Measurements from ENCODE around the gene WASHC2A. TPM values are rescaled to one million over a fixed set of nuclear protein-coding genes. Genes with fewer than 3 reads are reported as not detected.
"Not testable (repeated sequence)": the region's sequence is repeated elsewhere in the genome, so short reads cannot be mapped to it uniquely, and the experiment has no call there.

The WASHC2A gene
- total RNA-seq (10 to 100 TPM; 35.9 to 58.3 TPM), polyA plus RNA-seq (10 to 100 TPM; 16.2 to 33.9 TPM)
- long read RNA-seq, donor 1, full-length matches to known transcripts = 2 of 2 reads
- long read RNA-seq, donor 1, partial matches to known transcripts = 0 of 2 reads
- long read RNA-seq, donor 1, other reads (novel, unspliced or antisense) = 0 of 2 reads
- long read RNA-seq, donor 2 = 0 reads
- long read RNA-seq, donor 3 = 0 reads
- long read RNA-seq, donor 4 = 0 reads
- long read RNA-seq, donor 5, full-length matches to known transcripts = 1 of 21 reads
- long read RNA-seq, donor 5, partial matches to known transcripts = 20 of 21 reads
- long read RNA-seq, donor 5, other reads (novel, unspliced or antisense) = 0 of 21 reads

- not testable (repeated sequence) for H3K9me3 ChIP-seq (ENCODE audit: control insufficient read depth in 4 of 4, insufficient read depth in 3 of 4, low read length in 3 of 4); H3K9ac ChIP-seq (ENCODE audit: insufficient read depth in 1 of 2, low read length in 2 of 2); H3K4me1 ChIP-seq (ENCODE audit: control insufficient read depth in 5 of 5, insufficient read depth in 5 of 5, low read length in 5 of 5); H3K27me3 ChIP-seq (ENCODE audit: control insufficient read depth in 3 of 3, insufficient read depth in 3 of 3, low read length in 2 of 3); H3K36me3 ChIP-seq (ENCODE audit: control insufficient read depth in 4 of 4, insufficient read depth in 4 of 4, low read length in 4 of 4)
- H3K27ac ChIP-seq (ENCODE audit: low read depth in 1 of 2, low read length in 1 of 2) = peak within 1 kb of the TSS; percentile 54 to 95
- peak within 1 kb of the TSS; percentile 90 for H3K4me3 ChIP-seq
- DNase-seq (peak; percentile 51 to 96 (median 86)), ATAC-seq (ENCODE audit: insufficient read depth, low FRiP score) (peak; percentile 91)
- WGBS, 2 donors = 0 to 1% methylated on average over 49 to 59 of the region's 73 CpGs
These were observed at the start of gene WASHC2A for GRCh38 chr10:50067546-50068351. Gene WASHC2A, plus strand, starts transcription at chr10:50067954. Its CDS starts 52 bp downstream, at chr10:50068006.

- ATAC-seq (ENCODE audit: insufficient read depth, low FRiP score) = not testable (repeated sequence)
These were observed 48.5 kb upstream of the WASHC2A start for GRCh38 chr10:50019279-50019678.

GRCh38 chr10:50020451-50021024, 47.2 kb upstream of the WASHC2A start:
- DNase-seq = not testable (repeated sequence)
- WGBS, 2 donors = 86 to 90% methylated on average over 9 to 13 of the region's 13 CpGs

More at GRCh38 chr10:50019279-50019678, 48.5 kb upstream of the WASHC2A start:
- peak in 1 of 3 donors; percentile 1 for DNase-seq
- WGBS, 2 donors = 87 to 91% methylated on average over 3 of the region's 3 CpGs
- not testable (repeated sequence) for H3K4me1 ChIP-seq (ENCODE audit: control insufficient read depth in 5 of 5, insufficient read depth in 5 of 5, low read length in 5 of 5); H3K4me3 ChIP-seq; H3K9me3 ChIP-seq (ENCODE audit: control insufficient read depth in 4 of 4, insufficient read depth in 3 of 4, low read length in 3 of 4); H3K27ac ChIP-seq (ENCODE audit: low read depth in 1 of 2, low read length in 1 of 2); H3K27me3 ChIP-seq (ENCODE audit: control insufficient read depth in 3 of 3, insufficient read depth in 3 of 3, low read length in 2 of 3); H3K36me3 ChIP-seq (ENCODE audit: control insufficient read depth in 4 of 4, insufficient read depth in 4 of 4, low read length in 4 of 4); H3K9ac ChIP-seq (ENCODE audit: insufficient read depth in 1 of 2, low read length in 2 of 2)

GRCh38 chr10:50021646-50022045, 46.1 kb upstream of the WASHC2A start:
- Histone ChIP-seq H3K27me3 (ENCODE audit: control insufficient read depth in 3 of 3, insufficient read depth in 3 of 3, low read length in 2 of 3) (peaks cover 0 to 20% (median 5%) of the 10 kb centered on the region in 3 donors), H3K9ac (ENCODE audit: insufficient read depth in 1 of 2, low read length in 2 of 2) (no peak overlapping the region), H3K9me3 (ENCODE audit: control insufficient read depth in 4 of 4, insufficient read depth in 3 of 4, low read length in 3 of 4) (peaks cover 0 to 5% (median 0%) of the 10 kb centered on the region in 4 donors), H3K27ac (ENCODE audit: low read depth in 1 of 2, low read length in 1 of 2) (no peak overlapping the region), H3K4me1 (ENCODE audit: control insufficient read depth in 5 of 5, insufficient read depth in 5 of 5, low read length in 5 of 5) (no peaks in the 10 kb centered on the region), H3K4me3 (no peak overlapping the region), H3K36me3 (ENCODE audit: control insufficient read depth in 4 of 4, insufficient read depth in 4 of 4, low read length in 4 of 4) (no peaks in the 10 kb centered on the region)
- no peak for TF ChIP-seq CTCF (IDR thresholded peaks at IDR 0.05; ENCODE audit: control extremely low read depth, extremely low read depth)
- 82 to 91% methylated on average over 3 of the region's 3 CpGs for WGBS, 2 donors
- ATAC-seq (ENCODE audit: insufficient read depth, low FRiP score) (no peak), DNase-seq (no peak)

More at GRCh38 chr10:50020451-50021024, 47.2 kb upstream of the WASHC2A start:
- H3K27me3 ChIP-seq (ENCODE audit: control insufficient read depth in 3 of 3, insufficient read depth in 3 of 3, low read length in 2 of 3) = peaks cover 0 to 16% (median 2%) of the 10 kb centered on the region in 3 donors
- H3K4me3 ChIP-seq; H3K27ac ChIP-seq (ENCODE audit: low read depth in 1 of 2, low read length in 1 of 2); H3K9me3 ChIP-seq (ENCODE audit: control insufficient read depth in 4 of 4, insufficient read depth in 3 of 4, low read length in 3 of 4); ATAC-seq (ENCODE audit: insufficient read depth, low FRiP score); H3K9ac ChIP-seq (ENCODE audit: insufficient read depth in 1 of 2, low read length in 2 of 2); H3K4me1 ChIP-seq (ENCODE audit: control insufficient read depth in 5 of 5, insufficient read depth in 5 of 5, low read length in 5 of 5); H3K36me3 ChIP-seq (ENCODE audit: control insufficient read depth in 4 of 4, insufficient read depth in 4 of 4, low read length in 4 of 4): not testable (repeated sequence)

- 17 to 43% methylated on average over 29 to 30 of the region's 37 CpGs for WGBS, 2 donors
- H3K27ac ChIP-seq (ENCODE audit: low read depth in 1 of 2, low read length in 1 of 2); H3K4me3 ChIP-seq; ATAC-seq (ENCODE audit: insufficient read depth, low FRiP score); H3K4me1 ChIP-seq (ENCODE audit: control insufficient read depth in 5 of 5, insufficient read depth in 5 of 5, low read length in 5 of 5); H3K36me3 ChIP-seq (ENCODE audit: control insufficient read depth in 4 of 4, insufficient read depth in 4 of 4, low read length in 4 of 4); H3K9ac ChIP-seq (ENCODE audit: insufficient read depth in 1 of 2, low read length in 2 of 2); H3K9me3 ChIP-seq (ENCODE audit: control insufficient read depth in 4 of 4, insufficient read depth in 3 of 4, low read length in 3 of 4): not testable (repeated sequence)
- peaks cover 0 to 23% (median 5%) of the 10 kb centered on the region in 3 donors for H3K27me3 ChIP-seq (ENCODE audit: control insufficient read depth in 3 of 3, insufficient read depth in 3 of 3, low read length in 2 of 3)
- DNase-seq = peak in 1 of 3 donors; percentile 15
These were observed 42.9 kb upstream of the WASHC2A start for GRCh38 chr10:50024716-50025383.
